HG03196 (cell line): ENCODE measurements around the gene METRNL.

Experiments
- ATAC-seq: cut with Tn5 transposase; IDR thresholded peaks from one replicate; pipeline ENCODE4 v1.9.1; 2021; ENCODE audit not compliant: unreplicated experiment

The METRNL gene

GRCh38 chr17:83103943-83104311, 24.5 kb downstream of the METRNL start:
- no peak for ATAC-seq

GRCh38 chr17:83104577-83105505, 25.4 kb downstream of the METRNL start:
- ATAC-seq = no peak

GRCh38 chr17:83105512-83105911, 26.1 kb downstream of the METRNL start:
- no peak for ATAC-seq

GRCh38 chr17:83106056-83106588, 26.7 kb downstream of the METRNL start:
- ATAC-seq = no peak

- no peak for ATAC-seq
Measured at GRCh38 chr17:83106913-83107655, 27.7 kb downstream of the METRNL start.

- no peak for ATAC-seq
Measured at GRCh38 chr17:83107656-83108048, 28.2 kb downstream of the METRNL start.

GRCh38 chr17:83108709-83109108, 29.3 kb downstream of the METRNL start:
- no peak for ATAC-seq

- no peak for ATAC-seq
Measured at GRCh38 chr17:83109386-83109785, 30.0 kb downstream of the METRNL start.

- ATAC-seq = no peak
Measured at GRCh38 chr17:83109793-83110645, 30.6 kb downstream of the METRNL start.

- no peak for ATAC-seq
Measured at GRCh38 chr17:83110735-83111134, 31.3 kb downstream of the METRNL start.

- ATAC-seq = no peak
Measured at GRCh38 chr17:83111516-83112282, 32.3 kb downstream of the METRNL start.

- ATAC-seq = no peak
Measured at GRCh38 chr17:83113381-83113780, 34.0 kb downstream of the METRNL start.

GRCh38 chr17:83113792-83114191, 34.4 kb downstream of the METRNL start:
- no peak for ATAC-seq

- ATAC-seq = no peak
Measured at GRCh38 chr17:83114706-83115105, 35.3 kb downstream of the METRNL start.

GRCh38 chr17:83115202-83115651, 35.8 kb downstream of the METRNL start:
- no peak for ATAC-seq

- no peak for ATAC-seq
Measured at GRCh38 chr17:83115832-83116231, 36.4 kb downstream of the METRNL start.

- no peak for ATAC-seq
Measured at GRCh38 chr17:83116311-83116771, 36.9 kb downstream of the METRNL start.

GRCh38 chr17:83116783-83117555, 37.6 kb downstream of the METRNL start:
- ATAC-seq = no peak

GRCh38 chr17:83117583-83117982, 38.2 kb downstream of the METRNL start:
- no peak for ATAC-seq
